Panc1 (cell line): Measurements from ENCODE around the gene USP37. TPM values are rescaled to one million over a fixed set of nuclear protein-coding genes. Genes with fewer than 3 reads are reported as not detected.

Source experiments
- ATAC-seq: fragments of 200-7000 bp; cut with Tn5 transposase; 2 replicates; pipeline ENCODE4 v1.9.1; 2020; ENCODE audit warnings: mild to moderate bottlenecking, moderate library complexity
- BruUV-seq: library from RNA; stranded (reverse); fragments of 400-500 nt; replicated peaks from 2 replicates; lab custom pipeline; 2021; lab: Mats Ljungman, UMichigan
- CTCF ChIA-PET: fragments of 300-600 bp; sonication (Branson Sonifier 250); formaldehyde crosslinking; loops from one replicate; lab custom pipeline; 2022; ENCODE audit warnings: antibody characterized with exemption; lab: Charles Lee
- POLR2A ChIA-PET: fragments of 300-600 bp; sonication (Branson Sonifier 250); formaldehyde crosslinking; loops from one replicate; lab custom pipeline; 2022; ENCODE audit warnings: antibody characterized with exemption; lab: Charles Lee
- DNase-seq: peaks from one replicate; pipeline ENCODE4 v3.0.0-alpha.2; 2010; ENCODE audit warnings: low read depth, low spot score
- H3K27ac ChIP-seq: 2 replicates; pipeline ENCODE4 v1.5.1; 2011; ENCODE audit warnings: mild to moderate bottlenecking, low read length, inconsistent platforms
- H3K27me3 ChIP-seq: fragments of 200-500 bp; sonication (Bioruptor generic); 2 replicates; pipeline ENCODE4 v1.6.0; 2014; ENCODE audit warnings: low read length, inconsistent platforms; ENCODE audit not compliant: control insufficient read depth, insufficient read depth
- H3K36me3 ChIP-seq: fragments of 200-500 bp; sonication (Bioruptor generic); 2 replicates; pipeline ENCODE4 v1.5.1; 2014; ENCODE audit warnings: inconsistent platforms, mild to moderate bottlenecking, low read length, moderate library complexity; ENCODE audit not compliant: control insufficient read depth, insufficient read depth
- H3K4me1 ChIP-seq: 2 replicates; pipeline ENCODE4 v1.5.1; 2011; ENCODE audit warnings: inconsistent platforms, mild to moderate bottlenecking, low read length, moderate library complexity; ENCODE audit not compliant: control insufficient read depth, insufficient read depth
- H3K4me3 ChIP-seq, 2 experiments: 2 replicates each; pipeline ENCODE4 v1.5.1; 2011 to 2012; ENCODE audit warnings: low read depth in 2 of 2, low read length in 2 of 2, mild to moderate bottlenecking in 2 of 2, inconsistent platforms in 1 of 2, moderate library complexity in 1 of 2
- H3K9me3 ChIP-seq: fragments of 200-500 bp; sonication (Bioruptor generic); 2 replicates; pipeline ENCODE4 v1.5.1; 2014; ENCODE audit warnings: low read depth, mild to moderate bottlenecking, inconsistent platforms, low read length, moderate library complexity; ENCODE audit not compliant: control insufficient read depth, insufficient read depth
- POLR2AphosphoS5 ChIP-seq: IDR thresholded peaks from 2 replicates; pipeline ENCODE4 v1.6.1; 2012; ENCODE audit warnings: mild to moderate bottlenecking, low read depth, low read length, moderate library complexity
- SIN3A ChIP-seq: IDR thresholded peaks from 2 replicates; pipeline ENCODE4 v1.6.1; 2012; ENCODE audit warnings: low read depth, mild to moderate bottlenecking, low read length, moderate library complexity, borderline replicate concordance; ENCODE audit not compliant: insufficient read depth
- TCF7L2 ChIP-seq: IDR thresholded peaks from 2 replicates; pipeline ENCODE4 v1.6.1; 2011; ENCODE audit warnings: mild to moderate bottlenecking, low read depth, low read length, inconsistent platforms
- in situ Hi-C: cut with HindIII; loops from 2 replicates; pipeline ENCODE4 v1.10.0; 2016; ENCODE audit warnings: low sequenced_read_pairs, low pct_unique_long_range_greater_than_20kb
- intact Hi-C: fragments of 100-400 bp; cut with micrococcal nuclease; formaldehyde crosslinking; loops from one replicate; pipeline ENCODE4 v1.10.0; 2022; ENCODE audit not compliant: unreplicated experiment
- total RNA-seq: library from RNA; stranded (reverse); gene quantifications from one replicate; pipeline ENCODE4 v1.2.1, GENCODE V29; 2021; ENCODE audit not compliant: unreplicated experiment
- TF ChIP-seq, protein P1 (sequence below), 2 experiments: IDR thresholded peaks; 2 replicates each; pipeline ENCODE4 v1.6.1; 2011 to 2012; ENCODE audit warnings: low read depth in 2 of 2, control low read depth in 1 of 2, low read length in 1 of 2, mild to moderate bottlenecking in 1 of 2, moderate library complexity in 1 of 2; ENCODE audit not compliant: insufficient read depth in 1 of 2
- TF ChIP-seq, protein P2 (sequence below): fragments of 450-650 bp; IDR thresholded peaks from 2 replicates; pipeline ENCODE4 v1.5.1; 2017; ENCODE audit warnings: mild to moderate bottlenecking

The USP37 gene
- total RNA-seq, 1 experiment from 2014 or later = 19.2 TPM

DNA sequence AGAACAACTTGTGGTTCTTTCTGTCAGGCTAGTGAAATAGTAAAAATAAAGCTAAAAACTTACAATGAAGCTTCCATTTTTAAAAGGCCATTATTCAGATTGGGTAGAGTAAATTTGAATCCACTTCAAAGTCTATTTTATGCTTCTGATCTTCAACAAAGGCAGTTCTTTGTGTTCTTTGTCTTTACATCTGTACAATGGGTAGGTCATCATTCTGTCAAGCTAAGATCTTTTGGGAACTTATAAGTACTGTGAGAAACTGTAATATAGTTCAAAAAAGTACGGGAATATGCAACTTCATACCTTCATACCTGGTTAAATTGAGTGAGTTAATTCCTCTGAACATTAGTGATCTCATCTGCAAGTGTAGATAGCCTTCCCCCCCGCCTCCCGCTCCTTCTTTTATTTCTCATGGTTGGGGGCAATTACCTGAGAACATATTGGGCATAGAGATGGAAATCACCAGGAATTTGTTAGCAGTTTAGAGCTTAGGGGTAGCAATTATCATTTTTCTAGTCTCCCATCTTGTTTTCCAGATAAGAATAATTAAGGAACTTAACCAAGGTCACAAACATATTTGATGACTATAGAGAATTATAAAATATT is 10.2 kb upstream of the USP37 start:
- no peaks in the 10 kb centered on the region for H3K4me1 ChIP-seq
- DNase-seq (no peak), ATAC-seq (no peak)
- no peak overlapping the region for H3K27ac ChIP-seq
- H3K4me3 ChIP-seq = no peak overlapping the region
- TF ChIP-seq POLR2AphosphoS5 (no peak), SIN3A (no peak)
- TF ChIP-seq, protein P1, sequence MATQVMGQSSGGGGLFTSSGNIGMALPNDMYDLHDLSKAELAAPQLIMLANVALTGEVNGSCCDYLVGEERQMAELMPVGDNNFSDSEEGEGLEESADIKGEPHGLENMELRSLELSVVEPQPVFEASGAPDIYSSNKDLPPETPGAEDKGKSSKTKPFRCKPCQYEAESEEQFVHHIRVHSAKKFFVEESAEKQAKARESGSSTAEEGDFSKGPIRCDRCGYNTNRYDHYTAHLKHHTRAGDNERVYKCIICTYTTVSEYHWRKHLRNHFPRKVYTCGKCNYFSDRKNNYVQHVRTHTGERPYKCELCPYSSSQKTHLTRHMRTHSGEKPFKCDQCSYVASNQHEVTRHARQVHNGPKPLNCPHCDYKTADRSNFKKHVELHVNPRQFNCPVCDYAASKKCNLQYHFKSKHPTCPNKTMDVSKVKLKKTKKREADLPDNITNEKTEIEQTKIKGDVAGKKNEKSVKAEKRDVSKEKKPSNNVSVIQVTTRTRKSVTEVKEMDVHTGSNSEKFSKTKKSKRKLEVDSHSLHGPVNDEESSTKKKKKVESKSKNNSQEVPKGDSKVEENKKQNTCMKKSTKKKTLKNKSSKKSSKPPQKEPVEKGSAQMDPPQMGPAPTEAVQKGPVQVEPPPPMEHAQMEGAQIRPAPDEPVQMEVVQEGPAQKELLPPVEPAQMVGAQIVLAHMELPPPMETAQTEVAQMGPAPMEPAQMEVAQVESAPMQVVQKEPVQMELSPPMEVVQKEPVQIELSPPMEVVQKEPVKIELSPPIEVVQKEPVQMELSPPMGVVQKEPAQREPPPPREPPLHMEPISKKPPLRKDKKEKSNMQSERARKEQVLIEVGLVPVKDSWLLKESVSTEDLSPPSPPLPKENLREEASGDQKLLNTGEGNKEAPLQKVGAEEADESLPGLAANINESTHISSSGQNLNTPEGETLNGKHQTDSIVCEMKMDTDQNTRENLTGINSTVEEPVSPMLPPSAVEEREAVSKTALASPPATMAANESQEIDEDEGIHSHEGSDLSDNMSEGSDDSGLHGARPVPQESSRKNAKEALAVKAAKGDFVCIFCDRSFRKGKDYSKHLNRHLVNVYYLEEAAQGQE (IDR thresholded peaks at IDR 0.05; ENCODE audit: insufficient read depth in 1 of 2, low read depth in 2 of 2, low read length in 1 of 2) = no peak
- TF ChIP-seq, protein P2, sequence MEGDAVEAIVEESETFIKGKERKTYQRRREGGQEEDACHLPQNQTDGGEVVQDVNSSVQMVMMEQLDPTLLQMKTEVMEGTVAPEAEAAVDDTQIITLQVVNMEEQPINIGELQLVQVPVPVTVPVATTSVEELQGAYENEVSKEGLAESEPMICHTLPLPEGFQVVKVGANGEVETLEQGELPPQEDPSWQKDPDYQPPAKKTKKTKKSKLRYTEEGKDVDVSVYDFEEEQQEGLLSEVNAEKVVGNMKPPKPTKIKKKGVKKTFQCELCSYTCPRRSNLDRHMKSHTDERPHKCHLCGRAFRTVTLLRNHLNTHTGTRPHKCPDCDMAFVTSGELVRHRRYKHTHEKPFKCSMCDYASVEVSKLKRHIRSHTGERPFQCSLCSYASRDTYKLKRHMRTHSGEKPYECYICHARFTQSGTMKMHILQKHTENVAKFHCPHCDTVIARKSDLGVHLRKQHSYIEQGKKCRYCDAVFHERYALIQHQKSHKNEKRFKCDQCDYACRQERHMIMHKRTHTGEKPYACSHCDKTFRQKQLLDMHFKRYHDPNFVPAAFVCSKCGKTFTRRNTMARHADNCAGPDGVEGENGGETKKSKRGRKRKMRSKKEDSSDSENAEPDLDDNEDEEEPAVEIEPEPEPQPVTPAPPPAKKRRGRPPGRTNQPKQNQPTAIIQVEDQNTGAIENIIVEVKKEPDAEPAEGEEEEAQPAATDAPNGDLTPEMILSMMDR = no peak
- intact Hi-C loops (no loop called here), in situ Hi-C loops (no loop called here)
- CTCF ChIA-PET = no interaction called here
- no peaks in the 10 kb centered on the region for H3K27me3 ChIP-seq
- peaks cover 9% of the 10 kb centered on the region; the same call in 1 of the 2 replicates for H3K36me3 ChIP-seq
- no TSS peak for BruUV-seq
- H3K9me3 ChIP-seq = no peaks in the 10 kb centered on the region
- POLR2A ChIA-PET = no interaction called here

DNA sequence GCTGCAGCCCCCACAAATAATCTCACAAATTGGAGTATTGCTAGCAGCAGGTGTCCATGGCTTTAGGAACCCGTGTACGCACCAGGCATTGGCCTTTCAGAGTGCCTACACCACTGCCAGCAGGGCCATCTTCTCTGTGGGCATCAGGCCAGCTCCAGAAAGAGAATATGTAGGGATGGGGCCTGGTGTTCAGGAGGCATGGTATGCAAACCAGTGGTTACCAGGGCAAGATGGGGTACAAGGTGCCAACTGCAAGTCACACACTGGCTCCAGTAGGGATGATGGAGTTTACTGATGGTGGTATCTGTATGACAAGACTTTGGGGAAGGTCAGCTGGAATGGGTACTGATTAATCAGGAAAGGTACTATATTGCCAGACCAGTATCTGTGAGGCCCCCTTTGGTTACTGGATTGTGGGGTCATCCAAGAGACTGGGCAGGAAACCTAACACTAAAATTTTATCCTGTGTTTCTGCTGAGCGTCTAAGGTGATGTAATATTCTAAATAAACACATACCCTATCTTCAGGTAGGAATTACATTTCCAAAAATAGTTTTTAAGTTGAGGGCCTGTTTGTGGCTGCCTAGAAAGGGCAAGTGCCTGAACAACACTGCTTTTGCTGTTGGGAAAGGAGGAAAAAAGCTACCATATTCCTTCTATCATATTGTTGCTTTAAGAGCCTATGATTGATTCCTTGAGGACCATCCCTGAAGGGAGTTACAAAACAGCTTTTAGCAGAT is 9.5 kb upstream of the USP37 start:
- Histone ChIP-seq H3K27me3 (no peaks in the 10 kb centered on the region), H3K36me3 (peaks cover 9% of the 10 kb centered on the region; the same call in 1 of the 2 replicates), H3K27ac (no peak overlapping the region), H3K4me3 (no peak overlapping the region), H3K4me1 (no peaks in the 10 kb centered on the region), H3K9me3 (no peaks in the 10 kb centered on the region)
- BruUV-seq = no TSS peak
- DNase-seq (no peak), ATAC-seq (no peak)
- CTCF ChIA-PET = no interaction called here
- TF ChIP-seq SIN3A = no peak
- TF ChIP-seq POLR2AphosphoS5 = no peak
- no peak for TF ChIP-seq TCF7L2
- TF ChIP-seq, protein P2 = no peak
- TF ChIP-seq, protein P1 (IDR thresholded peaks at IDR 0.05; ENCODE audit: insufficient read depth in 1 of 2, low read depth in 2 of 2, low read length in 1 of 2) = no peak
- in situ Hi-C loops = no loop called here
- intact Hi-C loops = no loop called here
- POLR2A ChIA-PET = no interaction called here
